ENCODE measurements around the gene ZBTB8A.

Gene ZBTB8A

DNA sequence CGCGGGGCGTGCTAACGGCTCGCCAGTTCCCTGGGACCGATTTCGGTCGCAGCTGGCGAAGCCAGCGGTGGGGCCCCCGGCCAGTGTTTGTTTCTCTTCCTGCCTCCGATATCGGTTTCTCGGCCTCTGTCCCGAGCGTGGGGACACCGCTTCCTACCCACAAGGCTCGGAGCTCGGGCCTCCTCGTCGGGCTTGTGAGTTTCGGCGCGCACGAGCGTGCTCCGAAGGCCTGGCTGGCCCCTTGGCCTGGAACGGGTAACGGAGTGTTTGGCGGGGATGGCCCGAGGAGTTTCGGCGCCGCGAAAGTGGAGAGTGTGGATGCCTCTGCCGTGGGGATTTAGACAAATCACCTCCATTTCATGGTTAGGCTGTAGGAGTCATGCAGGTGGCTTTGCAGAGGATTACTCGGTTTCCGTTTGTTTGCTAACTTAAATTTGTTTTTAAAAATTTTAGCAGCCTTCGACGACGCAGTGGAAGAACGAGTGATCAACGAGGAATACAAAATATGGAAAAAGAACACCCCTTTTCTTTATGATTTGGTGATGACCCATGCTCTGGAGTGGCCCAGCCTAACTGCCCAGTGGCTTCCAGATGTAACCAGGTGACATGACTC is 112.3 kb downstream of the ZBTB8A start:
- in situ Hi-C loops (cut with MboI; ENCODE audit: low sequenced_read_pairs), result no loop called here

DNA sequence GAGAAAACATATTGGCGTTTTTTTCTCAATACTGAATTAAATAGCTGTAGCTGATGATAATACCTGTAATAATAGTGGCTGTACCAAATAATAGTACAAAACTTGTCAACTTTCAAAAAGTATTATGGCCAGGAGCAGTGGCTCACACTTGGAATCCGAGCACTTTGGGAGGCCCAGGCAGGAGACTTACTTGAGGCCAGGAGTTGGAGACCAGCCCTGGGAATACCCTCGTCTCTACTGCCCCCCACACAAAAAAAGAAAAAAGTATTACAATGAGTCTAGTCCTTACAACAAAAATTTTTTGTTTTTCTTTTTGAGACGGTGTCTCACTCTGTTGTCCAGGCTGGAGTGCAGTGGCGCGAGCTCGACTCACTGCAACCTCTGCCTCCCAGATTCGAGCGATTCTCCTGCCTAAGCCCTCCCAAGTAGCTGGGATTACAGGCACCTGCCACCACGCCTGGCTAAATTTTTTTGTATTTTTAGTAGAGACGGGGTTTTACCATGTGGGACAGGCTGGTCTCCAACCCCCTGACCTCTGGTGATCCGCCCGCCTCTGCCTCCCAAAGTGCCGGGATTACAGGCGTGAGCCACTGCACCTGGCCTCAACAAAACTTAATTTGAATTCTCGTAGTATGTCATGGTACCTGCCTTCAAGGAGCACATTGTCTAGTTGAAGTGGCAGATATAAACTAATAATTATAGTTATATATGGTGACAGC is 113.2 kb downstream of the ZBTB8A start:
- in situ Hi-C loops (cut with MboI; ENCODE audit: low sequenced_read_pairs), result no loop called here

Measured in HL-60/S4 treated with retinoic acid at 250 ng/mL for 4 days and 3 days (cell line).